Measurements from ENCODE around the gene DDX39B.
A peak's percentile ranks its signal among the peaks of the same experiment; 100 is the strongest.

The DDX39B gene

DNA sequence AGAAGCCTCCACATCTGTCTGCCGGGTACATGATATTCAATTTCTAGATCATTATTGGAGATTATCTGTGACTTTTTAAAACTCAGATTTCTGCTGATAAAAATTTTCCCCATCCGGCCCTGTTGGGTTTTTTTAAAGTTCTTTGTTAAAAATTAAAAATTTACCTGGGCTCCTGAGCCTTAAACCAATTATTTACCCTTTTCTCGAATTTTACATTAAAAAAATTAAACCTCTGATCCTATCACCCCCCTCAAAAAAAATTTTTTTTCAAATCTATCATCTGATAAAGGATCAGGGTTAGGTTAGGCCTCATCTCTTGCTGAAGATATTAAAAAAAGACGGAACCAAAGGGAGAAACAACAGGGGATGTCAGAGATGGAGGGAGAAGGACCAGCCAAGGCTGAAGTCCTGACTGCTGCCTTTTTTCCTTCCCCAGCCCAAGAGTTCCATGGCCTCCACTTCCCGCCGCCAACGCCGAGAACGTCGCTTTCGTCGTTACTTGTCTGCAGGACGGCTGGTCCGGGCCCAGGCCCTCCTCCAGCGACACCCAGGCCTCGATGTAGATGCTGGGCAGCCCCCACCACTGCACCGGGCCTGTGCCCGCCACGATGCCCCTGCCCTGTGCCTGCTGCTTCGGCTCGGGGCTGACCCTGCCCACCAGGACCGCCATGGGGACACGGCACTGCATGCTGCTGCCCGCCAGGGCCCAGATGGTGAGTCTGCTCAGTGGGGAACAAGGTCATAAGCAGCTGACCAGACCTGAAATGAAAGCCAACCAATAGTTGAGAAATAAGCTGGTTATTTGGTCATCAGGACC, 6.1 kb upstream of the DDX39B start:
- DNase-seq (ENCODE audit: low spot score), result no peak

DNA sequence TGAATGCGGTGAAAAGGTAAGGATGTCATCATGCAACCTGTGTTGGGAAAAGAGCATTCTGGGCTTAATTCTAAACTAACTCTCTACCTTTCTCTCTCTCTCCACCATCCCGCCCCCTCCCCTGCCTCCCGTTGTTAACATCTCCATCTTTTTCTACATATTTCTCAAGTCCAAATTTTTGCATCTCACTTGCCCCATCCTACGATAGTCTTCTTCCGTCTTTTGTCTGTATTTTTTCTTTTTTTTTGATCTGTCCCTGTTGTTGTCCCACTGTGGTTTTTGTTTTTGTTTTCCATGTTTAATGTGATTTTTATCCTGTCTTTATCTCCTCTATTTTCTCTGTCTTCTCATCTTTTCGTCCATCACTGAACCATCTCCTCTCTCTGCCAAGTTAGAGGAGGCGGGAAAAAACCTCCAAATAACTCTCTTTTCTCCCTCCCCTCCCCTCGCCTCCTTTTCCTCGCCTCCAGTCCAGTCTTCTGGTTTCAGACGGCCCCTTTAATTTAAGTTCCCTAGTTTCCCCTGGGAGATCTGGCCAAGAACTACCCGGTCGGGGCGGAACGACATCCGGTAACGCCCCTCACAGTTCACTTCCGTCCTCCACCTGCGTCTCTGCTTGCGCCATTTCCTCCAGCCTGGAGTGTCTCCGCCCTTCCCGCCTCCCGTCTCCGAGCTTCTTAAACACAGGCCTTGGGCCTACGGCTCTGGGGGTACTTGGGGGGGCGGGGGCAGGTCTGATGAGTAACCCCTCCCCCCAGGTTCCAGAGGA, 5.3 kb upstream of the DDX39B start, which contains the start of gene NFKBIL1:
NFKBIL1 (plus strand) TSS at position 651 of the 769 bp plus-strand sequence; CDS start at position 738, 87 bp downstream.
- peak; percentile 92 for DNase-seq (ENCODE audit: low spot score)

DNA sequence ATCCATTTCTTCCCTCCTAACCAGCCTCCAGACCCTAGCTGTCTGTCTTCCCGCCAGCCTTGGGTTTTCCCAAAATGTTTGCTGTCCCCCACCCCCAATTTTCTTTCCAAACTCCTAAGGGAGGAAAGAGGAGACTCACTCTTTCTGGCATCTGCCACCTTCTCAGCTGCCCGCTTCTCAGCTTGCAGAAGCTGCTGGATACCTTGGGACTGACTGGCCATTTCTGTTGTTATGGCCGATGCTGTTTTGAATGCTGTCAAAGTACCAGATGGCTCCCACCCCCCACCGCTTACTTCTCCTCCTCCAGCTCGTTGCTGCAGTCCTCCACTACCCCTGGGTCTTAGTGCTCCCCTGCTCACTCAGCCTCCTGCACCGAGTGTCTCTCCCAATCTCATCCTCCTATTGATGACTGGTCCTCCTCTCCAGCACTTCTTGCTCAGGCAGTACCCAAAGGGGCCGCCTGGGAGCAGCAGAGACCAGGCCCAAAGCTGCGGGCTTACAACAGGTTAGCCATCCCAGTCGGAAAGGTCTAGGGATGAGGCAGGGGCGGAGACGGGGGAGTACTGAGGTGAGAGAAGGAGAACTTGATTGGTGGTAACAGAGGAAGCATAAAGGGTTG, 4.6 kb upstream of the DDX39B start, which contains the start of gene ATP6V1G2:
ATP6V1G2 (minus strand) TSS at position 270 of the 619 bp plus-strand sequence; CDS start at position 221, 49 bp downstream.
- DNase-seq (ENCODE audit: low spot score), result peak; percentile 77

DNA sequence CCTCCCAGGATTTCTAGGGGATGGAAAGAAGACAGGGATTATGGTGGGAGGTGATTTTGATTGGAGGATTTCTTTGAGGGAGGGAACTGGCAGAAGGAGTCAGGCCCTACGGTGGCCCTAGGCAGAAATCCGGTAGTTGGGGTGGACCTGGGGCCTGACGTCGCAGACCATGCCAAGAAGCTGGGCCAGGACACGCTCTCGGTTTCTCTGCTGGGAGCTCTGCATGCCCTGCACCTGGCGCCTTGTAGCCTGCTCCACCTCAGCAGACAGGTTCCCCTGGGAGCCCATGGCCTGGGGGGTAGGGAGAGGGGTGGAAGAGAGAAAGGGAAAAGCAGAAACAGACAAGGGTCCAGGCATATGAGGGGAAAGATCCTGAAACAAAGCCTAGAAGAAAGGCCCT, 3.5 kb upstream of the DDX39B start:
- no peak for DNase-seq (ENCODE audit: low spot score)

DNA sequence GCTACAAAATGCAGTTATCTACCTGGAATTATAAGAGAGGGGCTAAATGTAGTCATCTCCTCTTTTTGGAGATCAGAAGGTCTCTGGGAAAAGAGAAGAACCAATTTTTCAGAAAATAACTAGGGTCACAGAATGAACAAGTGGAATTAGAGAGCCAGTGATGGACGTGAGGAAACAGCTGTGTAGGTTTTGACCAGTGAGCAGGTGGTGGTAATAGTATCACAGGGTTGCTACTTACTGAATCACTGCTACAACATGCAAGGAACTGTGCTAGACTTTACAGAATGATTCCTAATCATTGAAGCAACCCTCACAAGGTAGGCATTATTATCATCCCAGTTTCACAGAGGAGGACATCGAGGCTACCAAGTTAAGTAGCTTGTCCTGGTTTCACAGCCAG, 2.9 kb upstream of the DDX39B start:
- DNase-seq (ENCODE audit: low spot score), result no peak

DNA sequence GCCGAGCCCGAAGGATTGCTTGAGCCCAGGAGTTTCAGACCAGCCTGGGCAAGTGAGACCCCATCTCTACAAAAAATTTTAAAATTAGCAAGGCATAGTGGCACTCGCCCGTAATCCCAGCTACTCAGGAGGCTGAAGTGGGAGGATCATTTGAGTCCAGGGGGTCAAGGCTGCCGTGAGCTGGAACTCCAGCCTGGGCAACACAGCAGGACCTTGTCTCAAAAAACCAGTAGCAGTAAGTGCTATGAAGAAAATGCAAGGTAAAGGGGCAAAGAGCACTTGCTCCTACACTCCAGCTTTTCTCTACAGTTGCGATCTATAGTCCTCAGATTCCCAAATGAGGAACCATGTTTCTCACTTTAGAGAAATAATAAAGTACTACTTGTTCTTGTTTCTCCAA, 1.8 kb upstream of the DDX39B start:
- DNase-seq (ENCODE audit: low spot score), result no peak

DNA sequence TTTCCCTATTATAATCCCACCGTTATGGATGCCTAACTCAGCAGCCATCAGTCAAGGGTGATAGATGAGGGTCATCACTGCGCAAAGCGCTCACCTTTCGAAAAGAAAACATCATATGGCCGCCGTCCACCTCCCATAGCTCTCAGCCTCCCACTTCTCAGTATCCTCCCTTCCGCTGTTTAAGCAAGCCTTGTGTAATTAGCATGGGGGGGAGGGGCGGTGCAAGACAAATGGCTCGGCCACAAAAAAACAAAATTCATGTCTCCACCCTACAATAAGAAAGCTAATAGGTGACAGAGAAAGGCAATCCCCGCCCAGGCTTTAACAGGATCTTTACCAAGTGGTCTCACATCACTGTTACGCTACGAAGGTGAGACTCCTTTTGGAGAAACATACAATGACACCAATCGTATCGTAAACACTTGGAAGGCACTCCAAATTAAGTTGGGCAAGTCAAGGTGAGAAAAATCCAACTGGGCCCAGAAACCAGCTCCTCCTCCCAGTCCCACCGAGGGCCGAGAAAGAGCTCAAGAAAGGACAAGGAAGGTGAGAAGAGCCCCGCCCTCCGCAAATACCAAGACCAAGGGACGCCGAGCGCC, 645 bp downstream of the DDX39B start:
- peak; percentile 35 for DNase-seq (ENCODE audit: low spot score)

DNA sequence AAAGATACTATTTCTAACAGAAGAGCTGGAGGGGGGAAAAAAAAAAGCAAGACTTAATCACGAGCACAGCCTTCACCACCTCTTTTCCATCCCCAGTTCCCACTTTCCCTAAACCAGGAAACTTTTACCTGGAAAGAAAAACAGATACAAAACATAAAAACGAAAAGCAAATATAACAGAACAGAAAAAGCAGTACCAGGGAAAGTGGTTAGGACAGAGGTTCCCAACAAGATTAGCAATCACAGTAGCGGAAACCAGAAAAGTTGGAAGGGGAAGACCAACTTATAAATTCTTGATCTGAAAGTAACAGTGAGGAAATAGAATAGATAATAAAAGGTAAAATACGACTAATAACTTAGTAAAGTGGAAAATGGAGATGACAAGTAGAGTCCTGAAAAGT, 1.2 kb downstream of the DDX39B start:
- DNase-seq (ENCODE audit: low spot score), result no peak

DNA sequence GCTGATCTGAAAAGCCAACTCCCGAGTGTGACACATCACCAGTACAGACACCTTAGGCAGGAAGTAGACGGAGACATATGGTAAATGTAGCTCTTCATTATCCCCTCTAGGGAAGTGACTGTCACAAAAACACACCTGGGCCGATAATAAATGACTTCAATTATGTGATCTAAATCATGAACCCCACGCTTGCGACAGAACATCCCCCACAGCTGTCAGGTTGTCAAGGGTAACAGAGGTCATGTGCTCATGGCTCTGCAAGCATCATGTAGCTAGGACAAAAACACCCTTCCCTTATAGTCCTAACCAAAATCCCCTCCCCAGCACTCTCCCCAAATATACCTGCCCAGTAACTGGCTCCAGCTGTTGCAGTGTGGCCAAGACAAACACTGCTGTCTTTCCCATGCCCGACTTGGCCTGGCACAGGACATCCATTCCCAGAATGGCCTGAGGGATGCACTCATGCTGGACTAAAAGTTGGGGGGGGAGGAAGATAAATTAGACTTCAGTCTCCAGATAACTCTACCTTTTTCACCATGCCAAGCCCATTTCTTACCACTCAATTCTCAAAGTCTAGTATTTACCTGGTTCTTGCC, 2.9 kb downstream of the DDX39B start:
- no peak for DNase-seq (ENCODE audit: low spot score)

DNA sequence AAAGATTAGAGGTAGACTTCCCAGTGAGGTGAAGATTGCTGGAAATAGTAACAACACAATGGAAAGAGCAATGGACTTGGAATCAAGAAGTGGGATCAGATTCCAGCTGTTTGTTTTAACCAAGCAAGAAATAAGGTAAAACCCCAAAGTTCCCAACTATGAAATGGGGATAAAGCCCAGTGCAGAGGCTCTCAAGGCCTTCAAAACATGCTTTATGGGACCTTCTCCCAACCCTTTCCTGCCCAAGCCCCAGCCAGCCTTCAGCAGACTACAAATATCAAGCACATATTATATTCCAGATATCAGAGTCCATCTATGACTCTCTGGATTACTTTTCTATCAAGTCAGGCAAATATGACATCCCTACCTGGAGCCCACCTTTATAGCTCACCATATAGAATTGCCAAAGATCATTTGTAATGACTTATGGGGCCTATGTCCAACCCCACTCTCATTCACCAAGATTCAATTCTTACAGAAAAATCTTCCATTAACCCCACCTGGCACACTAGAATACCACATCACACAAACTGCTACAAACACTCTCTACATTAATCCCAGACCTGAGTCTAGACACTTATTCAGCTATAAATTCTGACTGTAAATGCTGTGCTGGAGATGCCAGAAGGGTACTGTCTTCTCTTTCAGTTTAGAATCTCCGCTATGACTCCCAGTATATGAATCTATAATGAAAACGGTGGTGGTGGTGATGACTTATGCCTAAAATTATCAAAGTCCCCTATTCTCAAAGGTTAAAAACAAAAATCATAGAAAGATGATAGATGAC, 6.1 kb downstream of the DDX39B start:
- no peak for DNase-seq (ENCODE audit: low spot score)

DNA sequence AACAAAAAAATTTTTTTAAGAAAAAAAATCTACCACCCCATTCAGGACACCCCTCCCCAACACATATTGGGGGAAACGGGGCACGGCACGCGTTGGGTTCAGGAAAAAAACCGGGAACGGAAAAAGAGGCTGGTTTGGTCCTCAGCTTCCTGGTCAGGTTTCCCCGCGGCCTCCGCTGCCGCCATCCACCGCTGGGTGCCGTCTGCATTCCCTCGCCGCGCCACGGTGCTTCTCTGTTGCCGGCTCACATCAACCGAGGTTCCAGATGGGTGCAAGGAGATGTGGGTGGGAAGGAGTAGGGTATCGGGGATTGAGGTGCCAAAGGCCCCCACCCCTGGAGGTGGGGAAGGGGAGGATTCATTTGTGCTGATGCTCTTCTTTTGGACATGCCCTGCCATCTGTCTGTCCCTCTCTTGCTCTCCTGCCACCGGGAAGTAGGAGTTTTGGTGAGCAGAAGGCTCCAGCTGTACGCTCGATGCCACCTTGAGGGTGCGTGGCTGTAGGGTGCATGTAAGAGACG, 7.2 kb downstream of the DDX39B start:
- DNase-seq (ENCODE audit: low spot score), result no peak

DNA sequence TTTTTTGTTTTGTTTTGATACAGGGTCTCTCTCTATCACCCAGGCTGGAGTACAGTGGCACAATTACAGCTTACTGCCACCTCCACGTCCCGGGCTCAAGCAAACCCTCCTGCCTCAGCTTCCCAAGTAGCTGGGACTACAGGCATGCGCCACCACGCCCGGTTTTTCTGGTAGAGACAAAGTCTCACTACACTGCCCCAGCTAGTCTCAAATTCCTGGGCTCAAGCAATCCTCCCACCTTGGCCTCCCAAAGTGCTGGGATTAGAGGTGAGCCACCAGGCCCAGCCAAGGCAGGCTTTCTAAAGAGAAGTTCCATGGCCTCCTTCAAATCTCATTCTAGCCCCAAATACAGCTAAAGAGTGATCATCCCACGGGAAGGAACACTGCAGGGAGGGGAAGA, 7.8 kb downstream of the DDX39B start:
- no peak for DNase-seq (ENCODE audit: low spot score)

DNA sequence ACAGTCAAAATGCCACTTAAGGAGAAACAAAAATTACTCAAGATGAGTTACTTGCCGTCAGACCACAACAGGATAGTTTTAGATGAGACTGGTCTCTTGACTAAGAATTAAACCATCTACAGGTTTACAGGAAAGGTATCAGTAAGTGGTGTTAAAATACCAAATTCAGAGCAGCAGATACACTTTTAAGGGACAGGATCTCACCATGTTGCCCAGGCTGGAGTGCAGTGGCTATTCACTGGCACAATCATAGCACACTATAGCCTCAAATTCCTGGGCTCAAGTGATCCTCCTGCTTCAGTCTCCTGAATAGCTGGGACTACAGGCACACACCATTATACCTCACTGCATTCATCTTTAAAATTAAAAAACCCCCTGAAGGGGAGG, 8.4 kb downstream of the DDX39B start:
- no peak for DNase-seq (ENCODE audit: low spot score)

DNA sequence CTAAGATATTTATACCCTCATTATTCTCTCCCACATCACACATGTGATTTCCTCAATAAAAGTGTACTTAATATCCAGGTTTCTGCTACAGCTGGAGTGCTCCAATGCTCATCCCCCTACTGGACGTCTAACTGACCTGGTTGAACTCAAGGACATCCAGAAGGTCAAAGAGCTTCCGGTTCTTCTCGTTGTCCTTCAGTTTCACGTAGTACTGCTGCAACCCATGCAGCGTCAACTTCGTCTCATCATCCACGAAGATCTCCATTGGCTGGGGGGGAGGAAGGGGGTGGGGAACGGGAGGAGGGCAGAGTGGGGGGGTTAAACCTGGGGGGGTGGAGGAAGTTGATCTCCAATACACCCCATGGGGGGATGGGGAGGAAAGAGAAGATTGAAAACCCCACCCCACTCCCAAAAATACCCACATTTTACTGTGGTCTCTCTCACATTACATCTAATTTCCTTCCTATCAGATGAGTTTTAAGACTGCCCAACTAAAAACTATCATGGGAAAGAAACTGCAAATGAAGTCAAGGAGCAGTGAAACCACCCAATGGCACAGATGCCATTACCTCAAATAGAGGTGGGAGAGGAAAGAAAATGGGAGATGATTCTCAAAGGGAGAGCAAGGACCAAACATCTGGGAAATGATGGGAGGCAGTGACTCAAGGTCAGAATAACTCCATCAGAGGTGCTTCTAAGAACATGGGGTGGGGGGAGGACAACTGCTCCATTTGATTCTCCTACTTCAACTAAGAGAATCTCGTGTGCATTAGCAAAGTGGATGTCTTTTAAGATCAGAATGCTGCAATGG, 9.0 kb downstream of the DDX39B start:
- no peak for DNase-seq (ENCODE audit: low spot score)

DNA sequence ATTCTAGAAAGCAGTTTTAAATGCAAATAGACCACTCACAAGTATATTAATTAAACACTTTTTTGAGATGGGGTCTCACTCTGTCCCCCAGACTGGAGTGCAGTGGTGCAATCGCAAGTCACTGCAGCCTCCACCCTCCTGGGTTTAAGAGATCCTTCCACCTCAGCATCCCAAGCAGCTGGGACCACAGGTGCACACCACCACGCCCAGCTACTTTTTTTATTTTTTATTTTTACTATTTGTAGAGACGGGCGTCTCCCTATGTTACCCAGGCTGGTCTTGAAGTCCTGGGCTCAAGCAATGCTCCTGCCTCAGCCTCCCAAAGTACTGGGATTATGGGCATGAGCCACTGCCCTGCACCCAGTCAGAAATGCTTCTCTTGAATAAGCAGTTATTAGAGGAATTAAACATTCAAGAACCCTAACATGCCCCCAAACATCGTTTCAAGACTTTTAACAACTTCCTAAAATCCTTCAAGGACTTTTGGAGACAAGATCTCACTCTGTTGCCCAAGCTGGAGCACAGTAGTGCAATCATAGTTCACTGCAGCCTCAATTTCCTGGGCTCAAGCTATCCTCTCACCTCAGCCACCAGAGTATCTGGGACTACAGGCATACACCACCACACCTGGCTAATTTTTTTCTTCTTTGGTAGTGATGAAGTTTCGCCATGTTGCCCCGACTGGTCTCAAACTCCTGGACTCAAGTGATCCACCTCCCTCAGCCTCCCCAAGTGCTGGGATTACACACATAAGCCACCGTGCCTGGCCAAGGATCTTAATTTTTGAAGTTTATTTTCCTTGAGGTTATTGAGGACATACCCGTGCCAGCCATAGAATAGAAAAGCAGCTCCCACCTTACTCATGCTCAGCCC, 9.8 kb downstream of the DDX39B start:
- no peak for DNase-seq (ENCODE audit: low spot score)

DNA sequence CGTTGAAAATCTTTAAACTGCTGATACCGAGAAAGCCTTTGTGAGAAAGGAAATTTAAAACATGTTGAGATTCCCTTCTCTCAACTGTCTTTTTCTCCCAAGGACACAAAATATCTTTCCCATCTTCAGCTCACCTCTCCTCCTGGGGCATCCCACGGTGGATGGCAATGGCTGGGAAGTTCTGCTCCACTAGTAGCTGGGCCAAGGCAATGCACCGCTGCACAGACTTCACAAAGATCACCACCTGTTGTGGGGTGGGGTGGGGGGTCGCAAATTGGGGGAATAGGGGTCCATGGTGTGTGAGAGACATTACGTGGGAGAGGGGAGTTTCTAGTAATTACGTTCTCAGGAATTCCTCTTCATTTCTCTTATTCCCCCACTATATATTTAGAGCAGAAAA, 10.6 kb downstream of the DDX39B start:
- DNase-seq (ENCODE audit: low spot score), result no peak

DNA sequence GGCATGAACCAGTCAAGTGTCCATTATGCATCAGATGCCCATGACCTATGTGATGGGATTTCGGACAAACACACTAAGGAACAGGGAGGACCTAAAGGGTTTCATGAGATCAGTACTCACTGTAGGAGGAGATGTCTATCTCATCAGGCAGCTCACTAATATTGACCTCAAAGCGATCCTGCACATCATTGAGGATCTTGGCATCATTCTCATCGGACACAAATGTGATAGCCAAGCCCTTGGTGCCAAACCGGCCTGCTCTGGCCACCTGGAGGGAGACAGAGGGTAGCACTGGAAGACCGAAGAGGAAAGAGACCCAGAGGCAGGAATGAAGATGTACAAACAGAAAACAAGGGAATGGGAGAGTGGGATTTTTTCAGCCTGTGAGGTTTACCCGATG, 11.1 kb downstream of the DDX39B start:
- no peak for DNase-seq (ENCODE audit: low spot score)

DNA sequence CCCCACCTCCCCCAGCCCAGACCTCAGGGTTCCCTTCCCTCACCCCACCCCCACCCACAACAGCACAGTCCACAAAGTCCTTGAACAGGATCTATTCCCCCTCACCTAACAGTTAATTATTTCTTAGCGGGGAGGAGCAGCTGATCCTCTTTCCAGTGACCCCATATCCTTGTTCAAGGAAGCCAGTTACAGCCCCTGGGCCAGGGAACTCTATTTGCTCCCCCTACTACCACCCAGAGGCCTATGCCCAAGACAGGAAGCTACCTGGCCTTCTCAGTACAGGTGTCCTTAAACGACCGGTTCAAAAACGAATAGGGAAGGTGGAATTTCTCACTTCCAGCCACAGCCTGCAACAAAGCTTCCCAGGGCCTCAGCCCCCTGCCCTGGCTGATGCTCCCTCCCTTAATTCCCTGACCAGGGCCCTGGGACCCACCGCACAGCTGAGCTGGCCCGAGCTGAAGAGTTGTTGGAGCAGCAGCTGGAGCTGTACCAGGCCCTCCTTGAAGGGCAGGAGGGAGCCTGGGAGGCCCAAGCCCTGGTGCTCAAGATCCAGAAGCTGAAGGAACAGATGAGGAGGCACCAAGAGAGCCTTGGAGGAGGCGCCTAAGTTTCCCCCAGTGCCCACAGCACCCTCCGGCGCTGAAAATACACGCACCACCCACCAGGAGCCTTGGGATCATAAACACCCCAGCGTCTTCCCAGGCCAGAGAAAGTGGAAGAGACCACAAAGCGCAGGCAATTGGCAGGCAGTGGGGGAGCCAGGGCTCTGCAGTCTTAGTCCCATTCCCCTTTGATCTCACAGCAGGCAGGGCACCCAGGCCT, 12.3 kb downstream of the DDX39B start:
- no peak for DNase-seq (ENCODE audit: low spot score)
